Measurements from ENCODE around the gene EFCAB13.

EFCAB13 gene

DNA sequence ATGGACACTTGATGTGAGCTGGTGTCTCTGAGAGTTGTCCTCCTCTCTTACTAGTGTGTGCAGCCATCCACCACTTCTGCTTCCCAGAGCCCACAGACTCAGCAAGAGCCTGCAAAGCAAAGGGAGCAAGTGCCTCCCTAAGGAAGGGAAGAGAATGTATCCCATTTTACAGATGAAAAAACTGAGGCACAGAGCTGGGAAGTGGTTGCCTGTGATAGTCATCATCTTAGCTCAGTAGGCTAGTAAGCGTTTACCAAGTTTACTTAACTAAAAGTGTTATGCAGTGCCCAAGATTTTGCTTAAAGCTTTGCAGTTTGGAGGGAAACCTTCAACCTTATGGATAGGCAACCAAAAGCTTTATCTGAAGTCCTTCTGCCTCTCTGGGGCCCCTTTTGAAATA lies 23.0 kb upstream of the EFCAB13 start:
- in situ Hi-C loops (cut with HindIII; ENCODE audit: low pct_ligation_motif_present, low sequenced_read_pairs) = no loop called here
- DNase-seq = no peak
- Histone ChIP-seq H3K4me3 (ENCODE audit: low read depth, low read length) (no peak overlapping the region), H3K27ac (no peak overlapping the region), H3K27me3 (replicated peaks) (no peaks in the 10 kb centered on the region), H3K36me3 (replicated peaks) (peaks cover 10% of the 10 kb centered on the region)
- TF ChIP-seq, protein P1, sequence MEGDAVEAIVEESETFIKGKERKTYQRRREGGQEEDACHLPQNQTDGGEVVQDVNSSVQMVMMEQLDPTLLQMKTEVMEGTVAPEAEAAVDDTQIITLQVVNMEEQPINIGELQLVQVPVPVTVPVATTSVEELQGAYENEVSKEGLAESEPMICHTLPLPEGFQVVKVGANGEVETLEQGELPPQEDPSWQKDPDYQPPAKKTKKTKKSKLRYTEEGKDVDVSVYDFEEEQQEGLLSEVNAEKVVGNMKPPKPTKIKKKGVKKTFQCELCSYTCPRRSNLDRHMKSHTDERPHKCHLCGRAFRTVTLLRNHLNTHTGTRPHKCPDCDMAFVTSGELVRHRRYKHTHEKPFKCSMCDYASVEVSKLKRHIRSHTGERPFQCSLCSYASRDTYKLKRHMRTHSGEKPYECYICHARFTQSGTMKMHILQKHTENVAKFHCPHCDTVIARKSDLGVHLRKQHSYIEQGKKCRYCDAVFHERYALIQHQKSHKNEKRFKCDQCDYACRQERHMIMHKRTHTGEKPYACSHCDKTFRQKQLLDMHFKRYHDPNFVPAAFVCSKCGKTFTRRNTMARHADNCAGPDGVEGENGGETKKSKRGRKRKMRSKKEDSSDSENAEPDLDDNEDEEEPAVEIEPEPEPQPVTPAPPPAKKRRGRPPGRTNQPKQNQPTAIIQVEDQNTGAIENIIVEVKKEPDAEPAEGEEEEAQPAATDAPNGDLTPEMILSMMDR (IDR thresholded peaks at IDR 0.05; ENCODE audit: low read depth, low read length, missing control alignments) = no peak

DNA sequence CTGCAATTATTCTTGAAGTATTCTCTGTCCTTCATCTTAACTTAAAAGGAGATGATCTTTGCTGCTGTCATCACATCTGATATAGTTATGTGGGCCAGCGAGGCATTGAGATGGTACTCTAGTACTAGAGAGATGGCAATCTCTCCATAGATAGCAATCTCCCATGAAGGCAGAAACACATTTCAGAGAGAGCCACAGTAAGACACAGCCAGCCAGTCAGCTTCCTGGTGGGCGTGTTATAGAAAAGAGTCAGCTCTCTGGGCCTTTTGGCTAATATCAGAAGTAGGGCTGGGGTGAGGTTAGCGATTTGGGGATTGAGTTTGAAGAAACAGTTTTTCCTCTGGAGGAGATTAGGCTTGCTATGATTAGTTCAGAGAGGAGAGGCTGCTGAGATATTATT lies 22.6 kb upstream of the EFCAB13 start:
- in situ Hi-C loops (cut with HindIII; ENCODE audit: low pct_ligation_motif_present, low sequenced_read_pairs) = no loop called here
- Histone ChIP-seq H3K27me3 (replicated peaks) (no peaks in the 10 kb centered on the region), H3K36me3 (replicated peaks) (peaks cover 10% of the 10 kb centered on the region), H3K27ac (no peak overlapping the region), H3K4me3 (ENCODE audit: low read depth, low read length) (no peak overlapping the region)
- no peak for DNase-seq
- TF ChIP-seq, protein P1 (IDR thresholded peaks at IDR 0.05; ENCODE audit: low read depth, low read length, missing control alignments) = no peak

DNA sequence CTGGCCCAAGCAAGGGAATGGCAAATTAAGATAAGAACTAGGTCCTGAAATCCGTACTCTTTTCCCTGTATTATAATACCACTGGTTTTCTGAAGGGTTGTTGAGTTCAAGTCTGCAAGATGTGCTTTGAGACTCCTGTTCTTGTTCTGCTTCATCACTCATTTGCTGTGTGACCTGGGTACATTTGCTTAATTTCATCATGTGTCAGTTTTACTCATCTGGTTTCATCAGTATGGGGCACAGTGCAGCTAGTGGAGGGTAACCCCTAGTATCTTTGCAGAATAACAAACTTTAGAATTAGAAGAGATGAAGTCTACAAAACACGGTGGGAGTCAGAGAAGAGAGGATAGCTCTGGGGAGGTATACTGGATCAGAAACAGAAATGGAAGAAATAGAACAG lies 21.9 kb upstream of the EFCAB13 start:
- no peak for DNase-seq
- no peak overlapping the region for H3K27ac ChIP-seq
- peaks cover 10% of the 10 kb centered on the region for H3K36me3 ChIP-seq (replicated peaks)
- H3K4me3 ChIP-seq (ENCODE audit: low read depth, low read length) = no peak overlapping the region
- no peaks in the 10 kb centered on the region for H3K27me3 ChIP-seq (replicated peaks)
- TF ChIP-seq, protein P1 (IDR thresholded peaks at IDR 0.05; ENCODE audit: low read depth, low read length, missing control alignments) = no peak
- in situ Hi-C loops (cut with HindIII; ENCODE audit: low pct_ligation_motif_present, low sequenced_read_pairs) = no loop called here

DNA sequence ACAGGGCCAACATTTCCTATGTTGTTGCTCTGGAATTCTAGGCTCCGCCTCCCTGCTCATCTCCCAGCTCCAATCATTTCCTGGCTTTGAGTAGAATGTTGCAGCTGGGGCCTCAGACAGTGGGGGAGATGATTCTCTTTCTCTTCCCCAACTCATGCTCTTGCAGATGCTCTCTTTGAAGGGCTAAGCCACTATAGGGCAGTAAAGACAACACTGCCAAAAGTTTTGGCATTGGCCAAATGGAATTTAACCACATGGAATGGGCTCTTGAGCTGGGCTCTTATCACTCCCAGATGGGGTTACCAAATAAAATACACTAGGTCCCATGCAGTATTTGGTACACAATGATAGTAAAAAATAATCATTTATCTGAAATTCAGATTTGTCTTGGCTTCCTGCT lies 19.6 kb upstream of the EFCAB13 start:
- peaks cover 13% of the 10 kb centered on the region for H3K36me3 ChIP-seq (replicated peaks)
- DNase-seq = no peak
- H3K4me3 ChIP-seq (ENCODE audit: low read depth, low read length) = no peak overlapping the region
- in situ Hi-C loops (cut with HindIII; ENCODE audit: low pct_ligation_motif_present, low sequenced_read_pairs) = no loop called here
- H3K27me3 ChIP-seq (replicated peaks) = no peaks in the 10 kb centered on the region
- no peak overlapping the region for H3K27ac ChIP-seq
- TF ChIP-seq, protein P1 (IDR thresholded peaks at IDR 0.05; ENCODE audit: low read depth, low read length, missing control alignments) = no peak

DNA sequence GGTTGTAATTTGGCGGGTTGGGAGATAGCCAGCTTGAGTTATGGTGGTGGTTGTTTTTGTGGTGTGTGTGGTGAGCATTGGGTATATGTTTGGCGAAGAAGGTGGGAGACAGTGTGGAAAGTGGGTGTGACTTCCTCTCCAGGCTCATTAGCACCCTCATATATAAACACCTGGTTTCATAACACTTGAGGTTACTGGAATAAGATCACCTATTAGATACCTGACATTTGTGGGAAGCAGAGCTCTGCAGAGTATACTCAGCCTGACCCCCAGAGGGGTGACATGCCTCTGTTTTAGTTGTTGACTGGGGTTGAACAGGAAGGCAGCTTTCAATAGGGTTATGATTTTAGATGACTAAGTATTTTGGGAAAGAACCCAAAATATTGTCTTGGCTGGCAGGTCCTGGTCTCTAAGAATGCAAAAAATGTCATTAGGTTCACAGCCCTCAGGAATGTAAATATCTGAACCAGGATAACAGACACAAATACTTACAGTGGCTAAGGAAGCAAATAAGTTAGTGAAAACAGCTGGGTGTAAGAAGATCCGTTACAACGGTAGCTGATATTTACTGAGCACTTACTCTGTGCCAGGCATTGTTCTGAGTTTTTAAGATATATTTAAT lies 18.3 kb upstream of the EFCAB13 start:
- no peaks in the 10 kb centered on the region for H3K27me3 ChIP-seq (replicated peaks)
- no peak overlapping the region for H3K4me3 ChIP-seq (ENCODE audit: low read depth, low read length)
- peaks cover 13% of the 10 kb centered on the region for H3K36me3 ChIP-seq (replicated peaks)
- peak overlapping the region; percentile 70 for H3K27ac ChIP-seq
- in situ Hi-C loops (cut with HindIII; ENCODE audit: low pct_ligation_motif_present, low sequenced_read_pairs) = no loop called here
- DNase-seq = peak; percentile 80
- TF ChIP-seq, protein P1 (IDR thresholded peaks at IDR 0.05; ENCODE audit: low read depth, low read length, missing control alignments) = no peak

DNA sequence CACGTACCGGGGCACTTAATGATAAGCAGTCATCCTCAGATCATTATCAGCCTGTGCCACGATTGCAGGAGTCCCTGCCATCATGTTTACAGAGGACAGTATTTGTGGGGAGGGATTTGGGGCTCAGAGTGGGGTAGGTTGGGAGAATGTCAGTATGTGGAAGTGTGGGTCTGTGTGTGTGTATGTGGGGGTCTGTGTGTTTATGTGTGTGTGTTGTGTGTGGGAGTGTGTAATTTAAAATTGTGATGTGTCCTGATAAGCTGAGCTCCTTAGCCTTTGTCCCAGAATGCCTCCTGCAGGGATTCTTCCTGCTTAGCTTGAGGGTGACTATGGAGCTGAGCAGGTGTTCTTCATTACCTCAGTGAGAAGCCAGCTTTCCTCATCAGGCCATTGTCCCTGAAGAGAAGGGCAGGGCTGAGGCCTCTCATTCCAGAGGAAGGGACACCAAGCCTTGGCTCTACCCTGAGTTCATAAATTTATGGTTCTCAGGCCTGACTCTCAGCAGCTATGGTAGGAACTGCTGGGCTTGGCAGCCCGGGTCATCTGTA lies 13.5 kb upstream of the EFCAB13 start:
- in situ Hi-C loops (cut with HindIII; ENCODE audit: low pct_ligation_motif_present, low sequenced_read_pairs) = no loop called here
- no peak overlapping the region for H3K27ac ChIP-seq
- peaks cover 3% of the 10 kb centered on the region for H3K36me3 ChIP-seq (replicated peaks)
- DNase-seq = no peak
- H3K4me3 ChIP-seq (ENCODE audit: low read depth, low read length) = no peak overlapping the region
- no peaks in the 10 kb centered on the region for H3K27me3 ChIP-seq (replicated peaks)
- TF ChIP-seq, protein P1 (IDR thresholded peaks at IDR 0.05; ENCODE audit: low read depth, low read length, missing control alignments) = no peak

Data from brain microvascular endothelial cell (primary cell).